ENCODE measurements around the gene NAT14.

Gene NAT14

DNA sequence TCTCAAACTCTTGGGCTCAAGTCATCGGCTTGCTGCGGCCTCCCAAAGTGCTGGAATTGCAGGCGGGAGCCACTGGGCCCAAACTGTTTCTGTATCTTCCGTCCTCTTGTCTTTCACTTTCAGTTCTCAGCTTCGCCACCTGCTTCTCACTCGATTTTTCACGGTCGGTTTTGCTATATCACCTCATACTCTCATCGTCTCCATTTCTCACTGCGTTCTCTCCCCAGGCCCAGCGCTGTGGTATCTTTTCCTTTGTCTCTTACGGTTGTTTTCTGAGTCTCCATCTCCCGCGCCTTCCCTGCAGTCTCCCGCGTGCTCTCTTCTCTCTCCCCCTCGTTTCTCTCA is 18.1 kb downstream of the NAT14 start:
- Histone ChIP-seq H3K36me3 (ENCODE audit: control insufficient read depth, insufficient read depth, low read length, severe bottlenecking) (peaks cover 18% of the 10 kb centered on the region), H3K4me3 (ENCODE audit: low read length) (no peak overlapping the region), H3K9me3 (ENCODE audit: control insufficient read depth, low read length) (no peaks in the 10 kb centered on the region), H3K27me3 (replicated peaks; ENCODE audit: control insufficient read depth, insufficient read depth, low read length) (no peaks in the 10 kb centered on the region), H3K9ac (ENCODE audit: low read length) (no peak overlapping the region), H3K4me1 (ENCODE audit: control insufficient read depth, insufficient read depth, low read length) (peaks cover 3% of the 10 kb centered on the region)
- DNase-seq (ENCODE audit: low read depth), result no peak

GRCh38 chr19:55503502-55504251 is 18.7 kb downstream of the NAT14 start:
- Histone ChIP-seq H3K4me1 (ENCODE audit: control insufficient read depth, insufficient read depth, low read length) (peaks cover 3% of the 10 kb centered on the region), H3K4me3 (ENCODE audit: low read length) (peak overlapping the region; percentile 83), H3K9ac (ENCODE audit: low read length) (peak overlapping the region; percentile 68), H3K36me3 (ENCODE audit: control insufficient read depth, insufficient read depth, low read length, severe bottlenecking) (peaks cover 18% of the 10 kb centered on the region), H3K9me3 (ENCODE audit: control insufficient read depth, low read length) (no peaks in the 10 kb centered on the region), H3K27me3 (replicated peaks; ENCODE audit: control insufficient read depth, insufficient read depth, low read length) (no peaks in the 10 kb centered on the region)
- peak; percentile 96 for DNase-seq (ENCODE audit: low read depth)

DNA sequence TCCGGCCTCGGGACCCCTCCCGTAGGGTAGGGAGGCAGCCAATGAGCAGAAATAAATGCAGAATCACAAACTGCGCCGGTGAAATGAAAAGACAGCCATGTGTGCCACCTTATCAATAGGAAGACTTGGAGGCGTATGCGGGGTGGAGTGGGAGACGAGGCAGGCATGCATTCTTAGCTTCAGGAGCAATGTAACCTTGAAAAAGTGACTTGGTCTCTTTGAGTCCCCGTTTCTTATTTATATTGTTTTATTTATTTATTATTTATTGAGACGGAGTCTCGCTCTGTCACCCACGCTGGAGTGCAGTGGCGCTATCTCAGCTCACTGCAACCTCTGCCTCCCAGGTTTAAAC is 19.2 kb downstream of the NAT14 start:
- no peak for DNase-seq (ENCODE audit: low read depth)
- Histone ChIP-seq H3K4me1 (ENCODE audit: control insufficient read depth, insufficient read depth, low read length) (peaks cover 3% of the 10 kb centered on the region), H3K9ac (ENCODE audit: low read length) (no peak overlapping the region), H3K27me3 (replicated peaks; ENCODE audit: control insufficient read depth, insufficient read depth, low read length) (no peaks in the 10 kb centered on the region), H3K36me3 (ENCODE audit: control insufficient read depth, insufficient read depth, low read length, severe bottlenecking) (peaks cover 21% of the 10 kb centered on the region), H3K9me3 (ENCODE audit: control insufficient read depth, low read length) (no peaks in the 10 kb centered on the region), H3K4me3 (ENCODE audit: low read length) (peak overlapping the region; percentile 83)

DNA sequence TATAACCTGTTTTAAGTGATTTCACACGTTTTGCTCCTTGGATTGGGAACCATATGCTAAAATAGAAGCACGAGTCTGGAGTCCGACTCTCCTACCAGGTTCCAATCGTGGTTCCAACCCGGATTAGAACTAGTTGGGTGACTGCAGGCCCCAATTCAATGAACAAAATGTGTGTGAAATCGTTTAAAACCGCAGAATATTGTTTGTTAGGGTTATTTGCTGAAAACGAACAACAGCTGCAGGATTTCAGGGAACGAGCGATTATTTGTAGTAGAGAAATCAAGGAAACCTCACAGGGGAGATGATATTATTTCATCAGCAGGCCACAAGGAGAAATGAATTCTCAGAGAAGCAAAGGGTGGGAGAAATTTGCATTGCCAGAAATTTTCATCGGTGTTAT is 20.0 kb downstream of the NAT14 start:
- Histone ChIP-seq H3K36me3 (ENCODE audit: control insufficient read depth, insufficient read depth, low read length, severe bottlenecking) (peaks cover 17% of the 10 kb centered on the region), H3K27me3 (replicated peaks; ENCODE audit: control insufficient read depth, insufficient read depth, low read length) (no peaks in the 10 kb centered on the region), H3K9ac (ENCODE audit: low read length) (no peak overlapping the region), H3K9me3 (ENCODE audit: control insufficient read depth, low read length) (no peaks in the 10 kb centered on the region), H3K4me3 (ENCODE audit: low read length) (no peak overlapping the region), H3K4me1 (ENCODE audit: control insufficient read depth, insufficient read depth, low read length) (peaks cover 3% of the 10 kb centered on the region)
- DNase-seq (ENCODE audit: low read depth), result no peak

DNA sequence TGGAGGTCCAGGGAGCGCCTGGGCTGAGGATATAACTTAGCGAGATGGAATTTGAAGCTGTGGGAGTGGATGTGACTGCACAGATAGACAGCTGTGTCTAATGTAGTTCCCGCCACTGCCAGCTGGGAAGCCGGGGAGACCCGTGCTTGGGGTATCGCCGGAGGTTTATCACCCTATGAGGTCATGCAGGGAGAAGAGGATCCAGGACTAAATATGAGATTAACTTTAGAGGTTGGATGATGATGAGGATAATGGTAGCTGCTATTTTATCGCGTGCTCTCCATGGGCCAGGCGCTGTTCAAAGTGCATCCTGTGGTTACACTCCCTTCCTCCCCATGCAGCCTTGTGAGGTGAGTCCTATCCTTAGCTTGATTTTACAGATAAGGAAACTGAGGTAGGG is 23.1 kb downstream of the NAT14 start:
- no peak for DNase-seq (ENCODE audit: low read depth)
- no peaks in the 10 kb centered on the region for H3K27me3 ChIP-seq (replicated peaks; ENCODE audit: control insufficient read depth, insufficient read depth, low read length)
- peaks cover 4% of the 10 kb centered on the region for H3K36me3 ChIP-seq (ENCODE audit: control insufficient read depth, insufficient read depth, low read length, severe bottlenecking)
- no peak overlapping the region for H3K9ac ChIP-seq (ENCODE audit: low read length)
- no peaks in the 10 kb centered on the region for H3K9me3 ChIP-seq (ENCODE audit: control insufficient read depth, low read length)
- H3K4me1 ChIP-seq (ENCODE audit: control insufficient read depth, insufficient read depth, low read length), result peaks cover 3% of the 10 kb centered on the region
- H3K4me3 ChIP-seq (ENCODE audit: low read length), result no peak overlapping the region

DNA sequence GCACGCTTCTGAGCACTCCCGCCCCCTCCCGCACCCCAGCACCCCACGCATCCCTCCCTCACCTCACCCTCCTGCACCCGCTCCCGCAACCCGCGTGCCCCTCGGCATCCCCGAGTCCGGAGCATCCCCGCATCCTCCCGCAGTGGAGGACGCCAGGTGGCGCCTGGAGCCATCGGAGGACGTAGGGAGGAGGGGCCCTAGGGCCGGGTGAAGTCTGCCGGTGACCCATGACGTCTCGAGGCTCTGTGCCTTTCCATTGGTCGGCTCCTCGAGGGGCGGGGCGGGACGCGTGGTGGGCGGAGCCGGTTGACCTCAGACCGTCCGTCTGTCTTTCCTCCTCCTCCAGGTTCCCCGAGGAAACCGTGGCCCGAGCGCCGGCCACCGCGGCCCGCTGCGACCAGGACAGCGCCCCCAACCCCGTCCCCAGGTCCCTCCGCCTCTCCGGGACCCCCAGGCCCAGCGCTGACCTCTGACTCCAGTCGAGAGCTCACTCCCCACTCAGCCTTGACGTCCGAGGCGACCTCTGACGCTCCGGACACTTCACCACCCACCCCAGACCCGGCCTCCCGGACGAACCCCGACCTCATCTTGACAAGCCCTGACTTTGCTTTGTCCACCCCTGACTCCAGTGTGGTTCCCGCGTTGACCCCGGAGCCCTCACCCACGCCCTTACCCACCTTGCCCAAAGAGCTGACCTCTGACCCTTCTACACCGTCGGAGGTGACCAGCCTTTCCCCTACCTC is 32.1 kb downstream of the NAT14 start:
- H3K27me3 ChIP-seq (replicated peaks; ENCODE audit: control insufficient read depth, insufficient read depth, low read length), result no peaks in the 10 kb centered on the region
- peak overlapping the region; percentile 62 for H3K4me3 ChIP-seq (ENCODE audit: low read length)
- peaks cover 15% of the 10 kb centered on the region for H3K36me3 ChIP-seq (ENCODE audit: control insufficient read depth, insufficient read depth, low read length, severe bottlenecking)
- peak overlapping the region; percentile 79 for H3K9ac ChIP-seq (ENCODE audit: low read length)
- peak; percentile 98 for DNase-seq (ENCODE audit: low read depth)
- no peaks in the 10 kb centered on the region for H3K9me3 ChIP-seq (ENCODE audit: control insufficient read depth, low read length)
- H3K4me1 ChIP-seq (ENCODE audit: control insufficient read depth, insufficient read depth, low read length), result peaks cover 7% of the 10 kb centered on the region

GRCh38 chr19:55519451-55520311 is 34.7 kb downstream of the NAT14 start:
- peaks cover 3% of the 10 kb centered on the region for H3K36me3 ChIP-seq (ENCODE audit: control insufficient read depth, insufficient read depth, low read length, severe bottlenecking)
- H3K9me3 ChIP-seq (ENCODE audit: control insufficient read depth, low read length), result no peaks in the 10 kb centered on the region
- peak; percentile 32 for DNase-seq (ENCODE audit: low read depth)
- H3K4me3 ChIP-seq (ENCODE audit: low read length), result no peak overlapping the region
- H3K4me1 ChIP-seq (ENCODE audit: control insufficient read depth, insufficient read depth, low read length), result peaks cover 10% of the 10 kb centered on the region
- H3K27me3 ChIP-seq (replicated peaks; ENCODE audit: control insufficient read depth, insufficient read depth, low read length), result no peaks in the 10 kb centered on the region
- no peak overlapping the region for H3K9ac ChIP-seq (ENCODE audit: low read length)

- Histone ChIP-seq H3K4me1 (ENCODE audit: control insufficient read depth, insufficient read depth, low read length) (peaks cover 10% of the 10 kb centered on the region), H3K27me3 (replicated peaks; ENCODE audit: control insufficient read depth, insufficient read depth, low read length) (no peaks in the 10 kb centered on the region), H3K4me3 (ENCODE audit: low read length) (no peak overlapping the region), H3K9ac (ENCODE audit: low read length) (no peak overlapping the region), H3K36me3 (ENCODE audit: control insufficient read depth, insufficient read depth, low read length, severe bottlenecking) (no peaks in the 10 kb centered on the region), H3K9me3 (ENCODE audit: control insufficient read depth, low read length) (no peaks in the 10 kb centered on the region)
- DNase-seq (ENCODE audit: low read depth), result no peak
These were observed 35.8 kb downstream of the NAT14 start for GRCh38 chr19:55520691-55521292.

- no peak overlapping the region for H3K4me3 ChIP-seq (ENCODE audit: low read length)
- H3K9me3 ChIP-seq (ENCODE audit: control insufficient read depth, low read length), result no peaks in the 10 kb centered on the region
- DNase-seq (ENCODE audit: low read depth), result no peak
- H3K4me1 ChIP-seq (ENCODE audit: control insufficient read depth, insufficient read depth, low read length), result peaks cover 16% of the 10 kb centered on the region
- no peak overlapping the region for H3K9ac ChIP-seq (ENCODE audit: low read length)
- H3K27me3 ChIP-seq (replicated peaks; ENCODE audit: control insufficient read depth, insufficient read depth, low read length), result peaks cover 13% of the 10 kb centered on the region
- no peaks in the 10 kb centered on the region for H3K36me3 ChIP-seq (ENCODE audit: control insufficient read depth, insufficient read depth, low read length, severe bottlenecking)
These were observed 40.5 kb downstream of the NAT14 start for GRCh38 chr19:55525289-55526101.

Data from adipocyte (in vitro differentiated cells).